Endothelial cell of umbilical vein (primary cell): Measurements from ENCODE around the gene NTN1. TPM values are rescaled to one million over a fixed set of nuclear protein-coding genes. Genes with fewer than 3 reads are reported as not detected.

ENCODE experiments used
- BruUV-seq: library from RNA; stranded (reverse); fragments of 400-500 nt; replicated peaks from 2 replicates; lab custom pipeline; 2021; lab: Mats Ljungman, UMichigan
- CTCF ChIA-PET: fragments of 300-600, 350-600 bp; sonication (Branson Sonifier 250); formaldehyde crosslinking; loops from one replicate; lab custom pipeline; 2021; ENCODE audit warnings: antibody characterized with exemption, inconsistent platforms; lab: Charles Lee
- POLR2A ChIA-PET: fragments of 300-600, 350-600 bp; sonication (Branson Sonifier 250); formaldehyde crosslinking; loops from one replicate; lab custom pipeline; 2021; ENCODE audit warnings: antibody characterized with exemption, inconsistent platforms; lab: Charles Lee
- DNase-seq: peaks from one replicate; pipeline ENCODE4 v3.0.0-alpha.2; 2011; ENCODE audit warnings: low read depth, low spot score
- FAIRE-seq: peaks from 2 replicates; lab custom pipeline; 2011; peaks lifted over from hg19 to GRCh38; lab: Jason Lieb, UNC
- H2AFZ ChIP-seq: 2 replicates; pipeline ENCODE4 v1.6.0; 2012; ENCODE audit warnings: low read depth, low read length, control low read depth, inconsistent platforms
- H3K27ac ChIP-seq: 2 replicates; pipeline ENCODE4 v1.5.1; 2011; ENCODE audit warnings: low read depth, mild to moderate bottlenecking, control low read depth, low read length, moderate library complexity; ENCODE audit not compliant: insufficient read depth
- H3K27me3 ChIP-seq, 2 experiments: 2 replicates each; pipeline versions ENCODE4 v1.6.0 to v1.6.1; 2011; ENCODE audit warnings: low read length in 2 of 2, mixed read lengths in 1 of 2; ENCODE audit not compliant: control insufficient read depth in 2 of 2, insufficient read depth in 2 of 2
- H3K36me3 ChIP-seq, 2 experiments: 2 replicates in 1 of 2; 3 replicates in 1 of 2; pipeline ENCODE4 v1.5.1; 2011; ENCODE audit warnings: low read length in 2 of 2, mild to moderate bottlenecking in 1 of 2, moderate library complexity in 1 of 2; ENCODE audit not compliant: control insufficient read depth in 2 of 2, insufficient read depth in 2 of 2; ENCODE audit errors: extremely low read depth in 1 of 2
- H3K4me1 ChIP-seq: 3 replicates; pipeline ENCODE4 v1.5.1; 2011; ENCODE audit warnings: mild to moderate bottlenecking, low read length; ENCODE audit not compliant: control insufficient read depth, insufficient read depth; ENCODE audit errors: extremely low read depth
- H3K4me2 ChIP-seq: 2 replicates; pipeline ENCODE4 v1.6.1; 2011; ENCODE audit warnings: low read length, control low read depth, mixed read lengths; ENCODE audit not compliant: insufficient read depth
- H3K4me3 ChIP-seq, 3 experiments: fragments of 200-600 bp in 1 of 3; sonication (generic), shearing (Covaris generic) in 1 of 3; replicated peaks in 1 of 3; 2 replicates each; pipeline ENCODE4 v1.5.1; 2011 to 2016; ENCODE audit warnings: control low read depth in 3 of 3, low read length in 3 of 3, mild to moderate bottlenecking in 2 of 3, inconsistent platforms in 1 of 3, low read depth in 1 of 3, moderate library complexity in 1 of 3; ENCODE audit not compliant: insufficient read depth in 1 of 3
- H3K79me2 ChIP-seq: 2 replicates; pipeline ENCODE4 v1.6.0; 2012; ENCODE audit warnings: low read length, inconsistent platforms; ENCODE audit not compliant: control insufficient read depth, insufficient read depth
- H3K9ac ChIP-seq: replicated peaks from 2 replicates; pipeline ENCODE3; 2011; ENCODE audit warnings: low read length, control low read depth; ENCODE audit not compliant: insufficient read depth; ENCODE audit errors: extremely low read depth
- H3K9me1 ChIP-seq: replicated peaks from 3 replicates; pipeline ENCODE4 v1.6.0; 2011; ENCODE audit warnings: mild to moderate bottlenecking, low read length; ENCODE audit not compliant: control insufficient read depth, insufficient read depth; ENCODE audit errors: extremely low read depth
- H3K9me3 ChIP-seq: replicated peaks from 2 replicates; pipeline ENCODE4 v1.5.1; 2012; ENCODE audit warnings: low read length, inconsistent platforms; ENCODE audit not compliant: control insufficient read depth, insufficient read depth
- H4K20me1 ChIP-seq: replicated peaks from 2 replicates; pipeline ENCODE3; 2011; ENCODE audit warnings: mild to moderate bottlenecking, low read length; ENCODE audit not compliant: control insufficient read depth, insufficient read depth; ENCODE audit errors: extremely low read depth
- EZH2 ChIP-seq: IDR thresholded peaks from 2 replicates; pipeline ENCODE4 v1.6.1; 2012; ENCODE audit warnings: borderline replicate concordance, low read depth, mild to moderate bottlenecking, moderate library complexity, low read length, inconsistent platforms; ENCODE audit not compliant: severe bottlenecking
- FOS ChIP-seq: IDR thresholded peaks from 2 replicates; pipeline ENCODE4 v1.6.1; 2011; ENCODE audit warnings: mild to moderate bottlenecking, low read length, moderate library complexity, borderline replicate concordance; ENCODE audit not compliant: insufficient read depth
- GATA2 ChIP-seq: IDR thresholded peaks from 2 replicates; pipeline ENCODE4 v1.7.0; 2011; ENCODE audit warnings: low read depth, mild to moderate bottlenecking, moderate library complexity, mixed read lengths, low read length; ENCODE audit not compliant: insufficient read length, insufficient read depth
- JUN ChIP-seq: IDR thresholded peaks from 2 replicates; pipeline ENCODE4 v1.6.1; 2011; ENCODE audit warnings: borderline replicate concordance, low read depth; ENCODE audit not compliant: insufficient read length, insufficient read depth
- POLR2A ChIP-seq: IDR thresholded peaks from 2 replicates; pipeline ENCODE4 v1.6.1; 2012; ENCODE audit warnings: low read depth, mild to moderate bottlenecking, control low read depth, low read length
- POLR2AphosphoS5 ChIP-seq: IDR thresholded peaks from 2 replicates; pipeline ENCODE4 v1.6.1; 2012; ENCODE audit warnings: low read depth, mild to moderate bottlenecking, control low read depth, low read length, moderate library complexity; ENCODE audit not compliant: insufficient read depth
- dilution Hi-C: fragments of 300-500 bp; cut with MboI; formaldehyde crosslinking; loops from one replicate; pipeline ENCODE4 v1.15.0; 2019; ENCODE audit warnings: low sequenced_read_pairs; ENCODE audit not compliant: extremely low pct_ligation_motif_present
- intact Hi-C: fragments of 100-400 bp; cut with micrococcal nuclease; formaldehyde crosslinking; loops from one replicate; pipeline ENCODE4 v1.10.0; 2022
- polyA plus RNA-seq, 4 experiments: library from polyadenylated mRNA; depleted of rRNA in 3 of 4; stranded (reverse) in 3 of 4; unstranded in 1 of 4; fragments of >200 nt; gene quantifications; 2 replicates each; pipeline versions ENCODE4 v1.2.1 to v1.2.3, GENCODE V29; 2011 to 2012; ENCODE audit warnings: missing spikeins in 1 of 4
- total RNA-seq: library from RNA; stranded (reverse); gene quantifications from 2 replicates; pipeline ENCODE4 v1.2.3, GENCODE V29; 2021
- TF ChIP-seq, protein P1 (sequence below): IDR thresholded peaks from 2 replicates; pipeline ENCODE4 v1.6.1; 2011; ENCODE audit not compliant: insufficient read depth, insufficient read length

NTN1 gene
- total and polyA plus RNA-seq, 2 donors (not counting 3 experiments of a cell fraction or from before 2014, with no cell fraction given), result 0.10 to 0.18 TPM

DNA sequence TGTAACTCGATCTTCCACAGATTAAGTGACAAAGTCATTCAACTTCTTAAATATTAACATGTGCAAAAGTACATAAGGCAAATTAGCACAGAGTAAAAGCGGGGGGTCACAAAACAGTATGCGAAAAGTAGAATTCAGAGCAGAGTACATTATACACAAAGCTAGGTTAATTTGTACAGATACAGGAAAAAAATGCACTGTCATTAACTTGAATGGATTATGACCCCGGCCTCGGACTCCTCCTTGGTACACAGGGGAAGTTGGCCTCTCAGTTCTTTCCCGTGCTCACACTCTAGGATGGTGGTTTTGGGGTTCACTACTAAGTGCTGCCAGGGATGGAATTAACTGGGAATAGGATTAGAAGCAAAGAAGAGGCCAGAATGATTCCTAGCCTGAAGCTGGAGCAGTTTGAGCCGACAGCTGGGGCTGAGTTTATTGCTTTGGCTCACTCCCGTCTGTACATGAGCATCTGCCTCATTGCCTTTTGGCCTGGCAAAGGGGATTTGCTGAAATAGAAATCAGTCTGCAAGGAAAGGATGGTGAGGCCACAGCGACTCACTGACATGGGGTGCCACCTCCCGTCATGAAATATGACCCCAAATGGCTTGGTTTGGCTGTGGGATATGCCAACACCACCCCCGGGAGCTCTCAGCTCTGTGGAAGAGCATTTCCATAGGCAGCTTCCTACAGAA, 23.6 kb downstream of the NTN1 start:
- no peaks in the 10 kb centered on the region for H3K9me3 ChIP-seq
- no peaks in the 10 kb centered on the region for H3K27me3 ChIP-seq
- ChIA-PET CTCF (no interaction called here), POLR2A (no interaction called here)
- H3K79me2 ChIP-seq, result no peaks in the 10 kb centered on the region
- no peak overlapping the region for H2AFZ ChIP-seq
- H4K20me1 ChIP-seq, result no peaks in the 10 kb centered on the region
- no peak overlapping the region for H3K27ac ChIP-seq
- DNase-seq (no peak), FAIRE-seq (no peak)
- H3K4me3 ChIP-seq, result no peak overlapping the region
- no peaks in the 10 kb centered on the region for H3K4me1 ChIP-seq
- BruUV-seq, result no TSS peak
- no peak for TF ChIP-seq FOS
- intact Hi-C loops, result no loop called here
- dilution Hi-C loops, result no loop called here
- H3K4me2 ChIP-seq, result no peak overlapping the region
- no peaks in the 10 kb centered on the region for H3K9me1 ChIP-seq
- no peak overlapping the region for H3K9ac ChIP-seq
- no peaks in the 10 kb centered on the region for H3K36me3 ChIP-seq

DNA sequence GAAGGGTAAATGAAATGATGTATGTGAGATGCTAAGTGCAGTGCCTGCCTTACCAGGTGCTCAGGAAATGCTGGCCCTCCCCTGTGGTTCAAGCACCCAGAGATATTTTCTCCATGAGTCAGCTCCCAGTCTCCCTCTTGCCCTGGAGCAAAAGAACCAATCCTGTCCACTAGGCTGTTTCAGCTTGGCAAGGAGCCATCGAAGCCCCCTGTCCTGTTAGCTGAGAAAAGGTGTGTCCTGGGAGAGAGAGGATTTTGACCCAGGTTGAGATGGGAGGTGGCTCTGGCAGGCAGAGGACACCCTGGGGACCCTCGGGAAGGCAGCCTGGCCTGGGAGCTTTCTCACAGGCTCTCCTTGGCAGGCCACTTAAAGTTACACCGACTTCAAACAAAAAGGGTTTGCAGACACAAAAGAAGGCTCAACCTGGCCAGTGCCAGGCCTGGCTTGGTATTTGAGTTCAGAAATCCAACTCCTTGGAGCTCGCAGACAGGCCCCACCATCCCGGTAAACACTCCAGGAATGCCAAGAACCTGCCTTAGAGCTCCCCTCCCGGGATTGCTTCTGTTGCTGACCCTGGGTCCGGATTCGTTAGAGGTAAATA, 29.6 kb downstream of the NTN1 start:
- Histone ChIP-seq H3K4me2 (no peak overlapping the region), H3K4me3 (no peak overlapping the region), H3K4me1 (no peaks in the 10 kb centered on the region), H3K79me2 (no peaks in the 10 kb centered on the region), H3K9me1 (no peaks in the 10 kb centered on the region), H3K27me3 (no peaks in the 10 kb centered on the region), H3K36me3 (no peaks in the 10 kb centered on the region), H3K9ac (no peak overlapping the region), H3K9me3 (no peaks in the 10 kb centered on the region), H3K27ac (no peak overlapping the region), H4K20me1 (no peaks in the 10 kb centered on the region), H2AFZ (no peak overlapping the region)
- DNase-seq (no peak), FAIRE-seq (no peak)
- ChIA-PET POLR2A (no interaction called here), CTCF (no interaction called here)
- no TSS peak for BruUV-seq
- dilution Hi-C loops, result no loop called here
- TF ChIP-seq JUN (no peak), GATA2 (no peak), EZH2 (no peak), POLR2A (no peak), POLR2AphosphoS5 (no peak)
- TF ChIP-seq, protein P1, sequence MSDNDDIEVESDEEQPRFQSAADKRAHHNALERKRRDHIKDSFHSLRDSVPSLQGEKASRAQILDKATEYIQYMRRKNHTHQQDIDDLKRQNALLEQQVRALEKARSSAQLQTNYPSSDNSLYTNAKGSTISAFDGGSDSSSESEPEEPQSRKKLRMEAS, result no peak
- intact Hi-C loops, result no loop called here
